Glutamatergic neuron (in vitro differentiated cells): ENCODE results near the gene MTNR1B. TPM values are rescaled to one million over a fixed set of nuclear protein-coding genes. Genes with fewer than 3 reads are reported as not detected.

ENCODE experiments used
- DNase-seq: peaks from one replicate; pipeline ENCODE4 v3.0.0; 2022
- H3K27ac Mint-ChIP-seq: one replicate; pipeline ENCODE4 v1.8.0; 2020; ENCODE audit warnings: mild to moderate bottlenecking, mixed read lengths, inconsistent platforms; ENCODE audit not compliant: unreplicated experiment
- H3K27me3 Mint-ChIP-seq: one replicate; pipeline ENCODE4 v1.8.0; 2020; ENCODE audit warnings: mild to moderate bottlenecking, moderate library complexity, mixed read lengths, inconsistent platforms; ENCODE audit not compliant: unreplicated experiment
- H3K36me3 Mint-ChIP-seq: one replicate; pipeline ENCODE4 v1.8.0; 2020; ENCODE audit warnings: mild to moderate bottlenecking, mixed read lengths, inconsistent platforms; ENCODE audit not compliant: unreplicated experiment
- H3K4me1 Mint-ChIP-seq: one replicate; pipeline ENCODE4 v1.8.0; 2020; ENCODE audit warnings: mild to moderate bottlenecking, low read depth, mixed read lengths, inconsistent platforms; ENCODE audit not compliant: unreplicated experiment
- H3K4me3 Mint-ChIP-seq: one replicate; pipeline ENCODE4 v1.8.0; 2020; ENCODE audit warnings: mild to moderate bottlenecking, mixed read lengths, inconsistent platforms; ENCODE audit not compliant: unreplicated experiment
- H3K9me3 Mint-ChIP-seq: one replicate; pipeline ENCODE4 v1.8.0; 2020; ENCODE audit warnings: mild to moderate bottlenecking, moderate library complexity, mixed read lengths, inconsistent platforms; ENCODE audit not compliant: unreplicated experiment
- total RNA-seq: library from RNA; stranded (reverse); fragmentation: NEBNext Ultra II Directional; extraction: Animal tissue kit (Norgen Biotek cat#: 25700); gene quantifications from one replicate; pipeline ENCODE4 v1.2.1, GENCODE V29; 2021; ENCODE audit not compliant: unreplicated experiment
- TF ChIP-seq, protein P1 (sequence below): fragments of 200-600 bp; sonication (generic); IDR thresholded peaks from one replicate; pipeline ENCODE4 v1.5.0; 2021; ENCODE audit not compliant: partially characterized antibody, unreplicated experiment

The MTNR1B gene
- total RNA-seq, 1 donor from 2014 or later, result not detected

DNA sequence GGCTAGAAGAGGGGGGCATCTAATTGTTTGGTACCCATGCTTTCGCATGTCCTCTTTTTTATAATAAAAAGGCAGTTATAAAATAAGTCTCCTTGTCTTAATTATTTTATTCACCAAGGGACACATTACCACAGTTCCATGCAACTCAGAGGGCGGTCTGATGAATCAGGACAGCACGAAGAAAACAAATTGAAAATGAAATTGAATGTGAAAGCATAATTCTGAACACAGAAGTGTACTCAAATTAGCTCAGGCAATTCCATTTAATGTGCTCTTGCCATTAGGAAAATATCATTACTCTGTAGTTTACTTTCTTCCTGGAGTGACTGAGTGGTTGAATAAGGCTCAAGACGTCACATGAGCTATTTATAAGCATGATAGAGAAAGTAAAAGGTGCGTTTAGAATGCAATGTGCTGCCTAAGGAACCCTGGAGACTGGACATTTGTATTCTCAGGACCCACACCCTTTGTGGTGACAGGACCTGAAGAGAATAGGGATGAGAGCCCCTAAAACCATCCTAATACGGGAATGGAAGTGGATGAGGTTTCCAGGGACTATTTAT lies 59.6 kb downstream of the MTNR1B start:
- H3K4me3 Mint-ChIP-seq, result no peak overlapping the region
- peaks cover 2% of the 10 kb centered on the region for H3K27me3 Mint-ChIP-seq
- DNase-seq, result no peak
- H3K27ac Mint-ChIP-seq, result no peak overlapping the region
- TF ChIP-seq, protein P1, sequence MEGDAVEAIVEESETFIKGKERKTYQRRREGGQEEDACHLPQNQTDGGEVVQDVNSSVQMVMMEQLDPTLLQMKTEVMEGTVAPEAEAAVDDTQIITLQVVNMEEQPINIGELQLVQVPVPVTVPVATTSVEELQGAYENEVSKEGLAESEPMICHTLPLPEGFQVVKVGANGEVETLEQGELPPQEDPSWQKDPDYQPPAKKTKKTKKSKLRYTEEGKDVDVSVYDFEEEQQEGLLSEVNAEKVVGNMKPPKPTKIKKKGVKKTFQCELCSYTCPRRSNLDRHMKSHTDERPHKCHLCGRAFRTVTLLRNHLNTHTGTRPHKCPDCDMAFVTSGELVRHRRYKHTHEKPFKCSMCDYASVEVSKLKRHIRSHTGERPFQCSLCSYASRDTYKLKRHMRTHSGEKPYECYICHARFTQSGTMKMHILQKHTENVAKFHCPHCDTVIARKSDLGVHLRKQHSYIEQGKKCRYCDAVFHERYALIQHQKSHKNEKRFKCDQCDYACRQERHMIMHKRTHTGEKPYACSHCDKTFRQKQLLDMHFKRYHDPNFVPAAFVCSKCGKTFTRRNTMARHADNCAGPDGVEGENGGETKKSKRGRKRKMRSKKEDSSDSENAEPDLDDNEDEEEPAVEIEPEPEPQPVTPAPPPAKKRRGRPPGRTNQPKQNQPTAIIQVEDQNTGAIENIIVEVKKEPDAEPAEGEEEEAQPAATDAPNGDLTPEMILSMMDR, result no peak
- H3K36me3 Mint-ChIP-seq, result no peaks in the 10 kb centered on the region
- H3K4me1 Mint-ChIP-seq, result no peaks in the 10 kb centered on the region
- H3K9me3 Mint-ChIP-seq, result no peaks in the 10 kb centered on the region

DNA sequence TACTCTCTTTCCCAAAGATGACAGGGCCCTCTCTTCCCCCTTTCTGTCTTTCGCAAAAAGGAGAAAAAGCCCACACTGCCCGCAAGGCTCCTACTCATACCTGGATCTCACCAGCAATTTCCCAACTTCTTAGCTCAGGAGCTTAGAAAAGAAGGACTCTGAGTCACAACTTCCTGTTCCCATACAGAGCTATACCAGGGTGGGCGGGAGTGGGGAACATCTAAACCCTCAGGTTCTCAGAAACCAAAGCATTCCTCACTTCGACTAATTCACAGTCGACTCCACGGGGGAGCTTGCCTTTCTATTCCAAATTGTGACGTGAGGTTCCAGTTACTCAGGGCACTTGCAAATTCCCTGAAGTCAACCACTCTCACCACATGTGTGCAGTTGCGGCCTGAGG lies 61.9 kb downstream of the MTNR1B start:
- TF ChIP-seq, protein P1, result no peak
- Mint-ChIP-seq H3K27ac (no peak overlapping the region), H3K27me3 (peaks cover 2% of the 10 kb centered on the region), H3K36me3 (no peaks in the 10 kb centered on the region), H3K4me3 (no peak overlapping the region), H3K9me3 (no peaks in the 10 kb centered on the region), H3K4me1 (no peaks in the 10 kb centered on the region)
- no peak for DNase-seq

Other genes with a start within 250 kb of the MTNR1B start
- gene SLC36A4, start 228.3 kb downstream of the MTNR1B start, total RNA-seq, result 33.1 TPM